GM19193 (cell line): ENCODE measurements around the gene RNASE7.

Source experiments
- POLR2A ChIP-seq: IDR thresholded peaks from 4 replicates; pipeline ENCODE4 v1.6.1; 2011; ENCODE audit not compliant: insufficient read depth, insufficient read length; ENCODE audit errors: extremely low read depth

RNASE7 gene

DNA sequence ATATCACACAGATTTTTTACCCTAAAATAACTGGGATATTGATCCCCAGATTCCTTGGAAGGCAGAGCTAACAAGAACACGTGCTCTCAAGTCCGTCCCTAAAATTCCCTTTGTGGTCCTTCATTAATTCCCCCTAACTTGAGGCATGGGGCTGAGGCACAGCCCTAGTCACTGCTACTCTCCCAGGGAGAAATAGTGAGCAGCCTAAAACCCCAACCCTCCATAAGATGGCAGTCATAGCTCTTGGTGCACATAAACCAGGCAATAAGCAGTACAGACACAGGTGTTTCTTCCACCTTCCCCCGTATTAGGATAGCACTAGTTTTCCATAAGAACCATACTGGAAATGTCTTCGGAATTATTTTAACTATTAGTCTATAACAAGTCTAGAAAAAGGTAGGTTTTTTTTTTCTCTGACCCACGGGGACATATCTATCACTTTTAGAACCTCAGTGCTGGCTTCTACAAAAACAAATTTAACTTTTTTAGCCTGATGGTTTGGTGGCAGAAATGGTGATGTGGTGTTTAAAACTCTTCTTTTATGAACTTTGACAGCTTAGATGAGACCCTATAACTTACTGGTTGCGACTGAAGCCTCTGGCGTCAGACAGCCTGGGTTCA lies 24.8 kb downstream of the RNASE7 start:
- no peak for TF ChIP-seq POLR2A

DNA sequence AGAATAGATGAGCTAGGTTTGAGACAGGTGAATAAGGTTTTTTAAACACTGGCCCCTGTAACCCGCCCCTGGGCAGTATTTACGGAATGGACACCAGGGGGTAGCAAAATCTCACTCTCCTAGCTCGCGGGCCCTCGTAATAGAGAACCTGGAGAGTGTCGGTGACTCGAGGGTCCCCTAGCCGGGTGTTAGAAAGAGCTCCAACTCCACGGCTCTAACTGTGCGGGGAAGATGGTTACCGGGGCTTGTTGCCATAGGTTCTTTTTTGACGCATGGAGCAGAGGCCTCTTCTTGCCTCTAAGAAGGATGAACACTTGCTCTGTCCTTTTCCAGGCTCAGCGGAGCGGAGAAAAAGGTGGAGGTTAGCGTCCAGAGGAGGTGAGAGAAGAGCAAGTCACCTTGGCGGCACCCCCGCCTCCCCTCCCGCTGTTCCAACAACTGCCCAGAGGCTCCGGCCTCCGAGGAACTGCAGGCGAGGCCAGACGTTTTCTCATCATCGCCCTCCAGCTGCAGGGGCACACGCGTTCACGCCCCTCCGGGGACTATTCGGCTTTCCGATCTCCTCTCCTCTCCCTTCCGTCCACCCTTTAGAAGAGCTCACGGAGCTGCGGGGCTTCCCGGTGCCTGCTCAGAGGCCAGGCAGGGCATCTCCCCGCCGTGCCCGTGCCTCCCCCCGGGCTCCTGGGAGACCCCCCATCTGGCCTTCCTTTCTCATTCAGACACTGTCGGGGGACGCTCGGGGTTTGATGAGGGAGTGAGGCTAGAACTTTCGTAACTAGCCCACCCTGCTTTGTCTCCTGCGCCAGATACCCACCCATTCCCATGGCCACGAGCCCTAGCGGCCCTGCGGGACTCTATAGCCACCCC lies 26.6 kb downstream of the RNASE7 start:
- no peak for TF ChIP-seq POLR2A

DNA sequence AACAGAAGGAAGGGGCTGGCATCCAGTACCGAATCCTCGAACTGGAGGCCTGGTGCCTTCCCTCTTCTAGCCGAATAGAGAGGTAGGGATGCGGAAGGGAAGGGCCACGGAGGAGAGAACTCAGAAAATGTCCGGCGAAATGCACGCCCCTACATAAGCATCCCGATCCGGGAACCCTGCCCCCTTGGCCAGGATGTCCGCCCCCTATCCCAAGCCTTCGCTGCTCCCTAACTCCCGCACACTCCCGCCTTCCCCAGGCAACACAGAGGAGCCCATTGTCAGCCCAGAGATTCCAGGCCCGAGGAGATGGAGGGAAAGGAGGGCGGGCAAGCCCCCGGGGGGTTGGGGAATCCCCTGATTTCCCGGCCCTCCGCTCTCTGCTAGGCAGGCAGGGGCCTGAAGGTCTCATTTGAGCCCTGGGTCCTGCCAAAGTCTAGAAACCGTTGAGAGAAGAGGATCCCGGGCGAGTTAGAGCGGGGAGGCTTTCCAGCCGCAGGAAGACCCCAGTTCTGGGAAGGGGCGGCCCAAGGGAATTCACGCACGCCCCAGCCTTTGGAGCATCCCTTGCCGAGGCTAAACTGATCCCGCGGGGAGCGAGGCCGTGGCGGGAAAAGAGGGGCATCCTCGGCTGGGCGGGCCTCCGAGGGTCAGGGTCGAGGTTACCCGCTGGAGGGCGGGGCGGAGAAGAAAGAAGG lies 27.4 kb downstream of the RNASE7 start:
- TF ChIP-seq POLR2A: no peak

DNA sequence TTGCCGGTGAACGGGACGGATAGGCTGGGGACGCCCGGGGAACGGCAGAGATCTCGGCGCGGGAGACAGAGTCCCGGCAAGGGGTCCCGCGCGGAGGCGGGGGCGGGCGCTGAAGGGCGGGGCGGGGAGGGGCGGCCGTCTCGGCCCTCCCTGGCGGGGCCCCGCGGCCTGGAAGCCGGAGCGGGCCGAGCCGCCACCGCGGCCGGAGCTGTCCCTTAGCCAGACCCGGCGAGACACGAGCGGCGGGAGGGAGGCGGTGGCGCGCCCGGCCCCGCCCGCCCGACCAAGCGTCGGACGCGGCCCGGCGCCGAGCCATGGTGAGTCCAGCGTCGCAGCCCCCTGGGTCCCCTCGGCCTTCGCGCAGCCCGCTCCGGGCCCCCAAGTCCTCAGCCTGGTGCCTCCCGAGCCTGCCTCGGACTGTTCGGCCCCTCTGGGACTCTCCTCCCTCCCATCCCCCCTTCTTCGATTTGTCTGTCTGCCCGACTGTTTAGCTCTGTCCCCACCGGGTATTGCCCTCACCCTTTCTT lies 28.0 kb downstream of the RNASE7 start, which contains the start of gene ARHGEF40:
TSS of gene ARHGEF40 (plus strand) at position 222 of the 527 bp plus-strand sequence. CDS start at position 315, 93 bp downstream.
- no peak for TF ChIP-seq POLR2A

DNA sequence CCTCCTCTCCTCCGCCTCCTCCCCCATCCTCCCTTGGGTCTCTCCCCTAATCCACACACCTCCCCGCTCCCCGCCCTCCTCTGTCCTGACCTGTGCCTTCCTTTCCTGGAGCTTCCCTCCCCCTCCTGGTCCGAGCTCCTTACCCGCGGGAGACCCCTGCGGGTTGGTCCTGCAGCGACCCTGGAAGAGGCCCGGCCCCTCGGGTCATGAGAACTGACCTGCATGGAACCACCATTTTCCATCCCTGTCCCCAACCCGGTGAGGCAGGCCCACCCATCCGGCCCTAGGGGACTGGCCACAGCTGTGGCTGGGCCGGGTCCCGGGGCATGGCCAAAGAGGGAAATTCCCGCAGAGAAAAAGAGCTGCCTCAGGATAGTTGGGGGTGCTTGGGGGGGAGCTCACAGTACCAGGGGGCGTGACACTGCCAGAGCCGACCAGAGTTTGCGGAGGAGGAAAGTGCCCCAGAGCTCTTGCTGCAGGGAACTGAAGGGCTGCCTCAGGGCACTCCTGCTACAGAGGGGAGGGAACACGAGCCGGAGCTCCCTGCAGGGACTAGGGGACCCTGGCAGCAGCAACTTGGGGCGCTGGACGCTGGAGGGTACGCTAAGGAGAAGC lies 28.6 kb downstream of the RNASE7 start:
- no peak for TF ChIP-seq POLR2A

DNA sequence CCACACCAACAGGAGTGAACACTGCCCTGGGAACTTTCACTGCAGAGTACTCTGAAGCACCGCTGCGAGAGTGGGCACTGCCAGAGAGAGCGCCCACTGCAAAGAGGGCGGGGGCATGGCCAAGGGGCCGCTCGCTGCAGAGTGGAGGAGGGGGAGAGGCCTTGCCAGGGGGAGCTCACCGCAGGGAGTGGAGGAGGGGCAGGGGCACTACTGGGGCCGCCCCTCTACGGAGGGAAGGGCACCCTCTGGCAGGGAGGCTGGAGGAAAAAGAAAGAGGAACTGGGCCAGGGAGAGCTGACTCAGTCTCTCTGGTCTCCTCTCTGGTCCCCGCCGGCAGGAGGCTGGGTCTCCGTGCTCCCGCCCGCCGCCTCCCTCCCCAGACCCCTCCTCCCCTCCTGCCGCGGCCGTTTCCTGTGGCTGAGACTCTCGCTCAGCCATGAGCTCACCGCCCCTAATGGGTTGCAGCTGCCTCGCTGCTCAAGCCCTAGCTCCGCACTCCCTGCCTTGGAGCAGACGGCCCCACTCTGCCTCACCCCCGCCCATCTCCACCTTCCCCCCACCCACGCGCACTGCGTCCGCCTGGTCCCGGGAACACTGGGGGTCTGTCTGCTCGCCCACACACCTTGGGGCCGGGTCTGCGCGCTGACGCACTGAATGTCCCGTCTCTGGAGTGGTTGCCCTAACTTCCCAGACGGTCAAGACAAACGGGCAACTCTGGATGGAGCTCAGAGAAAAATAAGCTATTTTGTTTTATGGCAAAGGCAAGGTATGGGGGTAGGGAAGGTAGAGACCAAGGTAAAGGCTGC lies 29.3 kb downstream of the RNASE7 start:
- no peak for TF ChIP-seq POLR2A

DNA sequence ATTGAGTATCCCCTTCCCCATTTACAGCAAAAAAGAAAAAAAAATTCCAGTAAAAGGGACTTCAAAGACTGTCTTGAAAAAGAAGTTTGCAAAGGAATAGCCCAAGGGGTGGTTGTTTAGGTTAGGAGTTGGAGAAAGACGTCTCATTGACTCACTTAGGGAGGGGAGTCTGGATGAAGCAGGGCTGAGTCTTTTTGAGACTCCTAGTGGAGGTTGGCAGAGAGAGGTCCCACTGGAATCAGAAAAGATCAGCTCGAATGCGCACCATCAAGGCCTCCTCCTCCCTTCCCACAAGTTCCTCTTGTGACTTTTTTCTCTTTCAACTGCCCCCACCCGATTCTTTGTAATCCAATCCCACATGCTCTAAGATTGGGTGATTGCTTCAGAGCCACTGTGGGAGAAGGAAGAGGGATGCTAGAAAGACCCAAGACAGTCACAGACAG lies 29.9 kb downstream of the RNASE7 start:
- TF ChIP-seq POLR2A: no peak

DNA sequence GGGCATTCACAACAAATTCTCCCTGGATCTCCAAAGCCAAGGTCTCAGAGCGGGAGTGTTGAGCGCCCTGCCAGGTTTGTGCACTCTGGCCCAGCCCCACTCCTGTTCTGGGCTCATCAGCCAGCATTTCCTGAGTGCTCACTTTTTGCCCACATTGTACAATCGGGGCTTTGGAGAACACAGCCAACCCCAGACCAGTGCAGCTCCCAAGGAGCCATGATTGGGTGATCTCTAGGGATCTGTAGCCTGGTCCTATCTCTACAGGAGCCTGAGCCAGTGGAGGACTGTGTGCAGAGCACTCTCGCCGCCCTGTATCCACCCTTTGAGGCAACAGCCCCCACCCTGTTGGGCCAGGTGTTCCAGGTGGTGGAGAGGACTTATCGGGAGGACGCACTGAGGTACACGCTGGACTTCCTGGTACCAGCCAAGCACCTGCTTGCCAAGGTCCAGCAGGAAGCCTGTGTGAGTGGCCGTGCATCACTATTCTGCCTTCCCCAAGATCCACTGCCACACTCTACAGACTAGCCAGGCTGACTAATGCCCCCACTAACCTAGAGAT lies 30.7 kb downstream of the RNASE7 start:
- no peak for TF ChIP-seq POLR2A

DNA sequence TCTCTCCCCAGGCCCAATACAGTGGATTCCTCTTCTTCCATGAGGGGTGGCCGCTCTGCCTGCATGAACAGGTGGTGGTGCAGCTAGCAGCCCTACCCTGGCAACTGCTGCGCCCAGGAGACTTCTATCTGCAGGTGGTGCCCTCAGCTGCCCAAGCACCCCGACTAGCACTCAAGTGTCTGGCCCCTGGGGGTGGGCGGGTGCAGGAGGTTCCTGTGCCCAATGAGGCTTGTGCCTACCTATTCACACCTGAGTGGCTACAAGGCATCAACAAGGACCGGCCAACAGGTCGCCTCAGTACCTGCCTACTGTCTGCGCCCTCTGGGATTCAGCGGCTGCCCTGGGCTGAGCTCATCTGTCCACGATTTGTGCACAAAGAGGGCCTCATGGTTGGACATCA lies 31.8 kb downstream of the RNASE7 start:
- no peak for TF ChIP-seq POLR2A

DNA sequence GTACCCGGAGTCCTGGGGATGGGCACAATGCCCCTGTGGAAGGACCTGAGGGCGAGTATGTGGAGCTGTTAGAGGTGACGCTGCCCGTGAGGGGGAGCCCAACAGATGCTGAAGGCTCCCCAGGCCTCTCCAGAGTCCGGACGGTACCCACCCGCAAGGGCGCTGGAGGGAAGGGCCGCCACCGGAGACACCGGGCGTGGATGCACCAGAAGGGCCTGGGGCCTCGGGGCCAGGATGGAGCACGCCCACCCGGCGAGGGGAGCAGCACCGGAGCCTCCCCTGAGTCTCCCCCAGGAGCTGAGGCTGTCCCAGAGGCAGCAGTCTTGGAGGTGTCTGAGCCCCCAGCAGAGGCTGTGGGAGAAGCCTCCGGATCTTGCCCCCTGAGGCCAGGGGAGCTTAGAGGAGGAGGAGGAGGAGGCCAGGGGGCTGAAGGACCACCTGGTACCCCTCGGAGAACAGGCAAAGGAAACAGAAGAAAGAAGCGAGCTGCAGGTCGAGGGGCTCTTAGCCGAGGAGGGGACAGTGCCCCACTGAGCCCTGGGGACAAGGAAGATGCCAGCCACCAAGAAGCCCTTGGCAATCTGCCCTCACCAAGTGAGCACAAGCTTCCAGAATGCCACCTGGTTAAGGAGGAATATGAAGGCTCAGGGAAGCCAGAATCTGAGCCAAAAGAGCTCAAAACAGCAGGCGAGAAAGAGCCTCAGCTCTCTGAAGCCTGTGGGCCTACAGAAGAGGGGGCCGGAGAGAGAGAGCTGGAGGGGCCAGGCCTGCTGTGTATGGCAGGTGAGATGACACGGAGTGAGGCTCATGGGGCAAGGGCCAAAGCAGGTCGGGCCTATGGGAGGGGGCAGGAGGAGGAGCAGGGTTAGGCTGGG lies 32.5 kb downstream of the RNASE7 start:
- TF ChIP-seq POLR2A: no peak

DNA sequence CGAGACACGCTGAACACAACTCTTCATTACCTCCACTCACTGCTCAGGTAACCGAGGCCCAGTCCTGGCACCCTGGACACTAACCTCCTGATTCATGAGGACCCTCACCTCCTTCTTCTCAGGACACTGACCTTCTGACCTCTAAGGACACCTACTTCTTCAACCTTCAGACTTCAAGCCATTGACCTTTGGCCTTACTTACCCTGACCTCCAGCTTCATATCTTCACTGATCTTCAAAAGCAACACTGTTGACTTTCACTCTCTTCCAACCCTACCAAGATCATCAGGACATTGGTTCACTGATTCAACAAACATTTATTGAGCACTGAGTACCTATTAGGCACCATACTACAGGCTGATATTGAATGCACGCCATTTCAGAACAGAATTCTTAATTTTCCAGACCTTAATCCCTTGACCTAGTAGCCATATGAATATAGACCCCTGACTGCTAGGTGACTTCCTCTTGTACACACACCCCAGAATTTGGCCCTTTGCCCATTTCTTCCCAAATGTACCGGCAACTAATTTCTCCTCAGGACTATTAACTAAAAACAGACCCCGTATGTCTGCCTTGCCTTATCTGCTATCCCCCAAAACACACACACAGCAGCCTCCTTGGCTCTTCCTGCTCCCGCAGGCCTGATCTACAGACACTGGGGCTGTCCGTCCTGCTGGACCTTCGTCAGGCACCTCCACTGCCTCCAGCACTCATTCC lies 33.7 kb downstream of the RNASE7 start:
- no peak for TF ChIP-seq POLR2A

DNA sequence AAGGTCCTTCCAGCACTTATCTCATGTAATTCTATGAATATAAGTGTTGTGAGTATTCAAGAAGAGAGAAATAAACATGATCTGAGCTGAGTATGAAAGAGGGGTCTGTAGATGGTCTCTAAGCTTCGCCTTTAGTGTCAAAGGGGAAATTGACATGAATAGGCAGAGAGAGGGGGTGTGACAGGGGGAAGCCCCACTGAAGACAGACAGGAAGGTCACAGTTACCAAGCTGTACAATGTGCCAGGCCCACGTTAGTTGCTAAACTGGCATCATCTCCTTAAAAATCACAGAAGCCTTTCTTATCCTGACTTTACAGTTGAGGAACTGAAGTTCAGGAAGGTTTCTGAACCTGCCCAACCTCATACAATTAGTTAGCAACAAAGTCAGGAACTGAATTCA lies 35.5 kb downstream of the RNASE7 start:
- TF ChIP-seq POLR2A: no peak
